HG03135 (cell line): ENCODE measurements around the gene PRR15L.
"Not testable (repeated sequence)": the region's sequence is repeated elsewhere in the genome, so short reads cannot be mapped to it uniquely, and the experiment has no call there.

Experiments used
- ATAC-seq: cut with Tn5 transposase; IDR thresholded peaks from one replicate; pipeline ENCODE4 v1.9.1; 2021; ENCODE audit warnings: mild to moderate bottlenecking, moderate library complexity; ENCODE audit not compliant: unreplicated experiment

The PRR15L gene

GRCh38 chr17:47957591-47958490 is at the start of gene PRR15L:
PRR15L (minus strand) TSS chr17:47957883; CDS start chr17:47953234, 4,649 bp downstream.
- ATAC-seq, result no peak

GRCh38 chr17:48006936-48007709 is 49.4 kb upstream of the PRR15L start:
- no peak for ATAC-seq

- ATAC-seq, result no peak
Observed at GRCh38 chr17:48004983-48005382, 47.3 kb upstream of the PRR15L start.

- ATAC-seq, result no peak
Observed at GRCh38 chr17:48003417-48004151, 45.9 kb upstream of the PRR15L start.

GRCh38 chr17:48002916-48003416 is 45.3 kb upstream of the PRR15L start:
- ATAC-seq, result no peak

- ATAC-seq, result no peak
Observed at GRCh38 chr17:48002266-48002915, 44.7 kb upstream of the PRR15L start.

GRCh38 chr17:48001657-48002056 is 44.0 kb upstream of the PRR15L start:
- not testable (repeated sequence) for ATAC-seq

GRCh38 chr17:48001197-48001596 is 43.5 kb upstream of the PRR15L start:
- no peak for ATAC-seq

- ATAC-seq, result no peak
Observed at GRCh38 chr17:47999582-47999981, 41.9 kb upstream of the PRR15L start.

- ATAC-seq, result no peak
Observed at GRCh38 chr17:47998044-47998443, 40.4 kb upstream of the PRR15L start.

GRCh38 chr17:47997586-47997985 is 39.9 kb upstream of the PRR15L start:
- no peak for ATAC-seq

- no peak for ATAC-seq
Observed at GRCh38 chr17:47996201-47996600, 38.5 kb upstream of the PRR15L start.

GRCh38 chr17:47995241-47995935 is 37.7 kb upstream of the PRR15L start:
- no peak for ATAC-seq

- no peak for ATAC-seq
Observed at GRCh38 chr17:47994724-47995123, 37.0 kb upstream of the PRR15L start.

GRCh38 chr17:47993964-47994363 is 36.3 kb upstream of the PRR15L start:
- no peak for ATAC-seq

GRCh38 chr17:47993031-47993564 is 35.4 kb upstream of the PRR15L start:
- ATAC-seq, result no peak

- no peak for ATAC-seq
Observed at GRCh38 chr17:47992216-47992615, 34.5 kb upstream of the PRR15L start.

GRCh38 chr17:47990962-47991731 is 33.5 kb upstream of the PRR15L start:
- no peak for ATAC-seq

GRCh38 chr17:47989700-47990099 is 32.0 kb upstream of the PRR15L start:
- no peak for ATAC-seq
